ENCODE measurements around the gene DGKG. TPM values are rescaled to one million over a fixed set of nuclear protein-coding genes. Genes with fewer than 3 reads are reported as not detected.

Gene DGKG
- polyA plus RNA-seq, 3 donors: 0.47 to 0.95 (median 0.48) TPM

- DNase-seq: no peak
Observed at GRCh38 chr3:186173224-186173815, 188.7 kb downstream of the DGKG start.

GRCh38 chr3:186172353-186172752, 189.7 kb downstream of the DGKG start:
- DNase-seq: no peak

- DNase-seq: no peak
Observed at GRCh38 chr3:186171521-186171920, 190.5 kb downstream of the DGKG start.

GRCh38 chr3:186170516-186170915, 191.5 kb downstream of the DGKG start:
- no peak for DNase-seq

DNA sequence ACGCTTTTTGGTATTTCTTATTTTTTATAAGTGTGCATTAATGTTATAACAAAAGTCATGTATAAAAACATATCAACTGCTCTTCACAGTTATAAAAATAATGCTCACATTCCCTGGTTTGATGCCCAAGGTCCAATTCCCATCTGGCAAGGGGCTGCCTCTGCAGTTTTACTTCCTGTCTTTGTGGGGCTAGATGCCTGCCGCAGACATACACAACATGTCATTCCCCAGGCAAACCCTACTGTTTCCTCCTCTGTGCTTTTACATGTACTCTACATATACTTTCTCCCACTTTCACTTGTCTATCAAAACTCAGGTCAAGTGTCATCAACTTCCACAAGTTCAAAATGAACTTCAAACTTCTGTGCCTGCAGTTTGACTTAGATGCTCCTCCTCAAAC, 192.7 kb downstream of the DGKG start:
- DNase-seq: no peak

- DNase-seq: no peak
Observed at GRCh38 chr3:186168976-186169375, 193.1 kb downstream of the DGKG start.

- no peak for DNase-seq
Observed at GRCh38 chr3:186167646-186168395, 194.2 kb downstream of the DGKG start.

GRCh38 chr3:186166491-186167288, 195.3 kb downstream of the DGKG start:
- no peak for DNase-seq

DNA sequence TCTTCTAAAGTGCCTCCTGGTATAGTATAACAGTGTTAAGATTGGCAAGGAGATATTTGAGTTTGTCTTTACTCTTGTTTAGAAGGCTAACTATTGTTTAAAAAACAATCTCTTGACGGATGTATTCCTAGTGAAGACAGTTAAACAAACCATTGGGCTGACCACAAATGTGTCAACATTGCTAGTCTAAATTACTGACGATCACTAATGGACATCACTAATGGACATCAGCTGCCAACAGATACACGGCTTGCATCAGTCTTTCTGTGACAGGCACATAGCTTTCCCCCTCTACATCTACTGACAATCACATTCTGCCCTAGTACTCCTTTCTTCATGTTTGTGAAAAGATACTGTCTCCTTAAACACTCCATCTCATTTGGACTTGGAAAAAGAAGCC, 196.0 kb downstream of the DGKG start:
- no peak for DNase-seq

GRCh38 chr3:186165331-186165730, 196.7 kb downstream of the DGKG start:
- no peak for DNase-seq

DNA sequence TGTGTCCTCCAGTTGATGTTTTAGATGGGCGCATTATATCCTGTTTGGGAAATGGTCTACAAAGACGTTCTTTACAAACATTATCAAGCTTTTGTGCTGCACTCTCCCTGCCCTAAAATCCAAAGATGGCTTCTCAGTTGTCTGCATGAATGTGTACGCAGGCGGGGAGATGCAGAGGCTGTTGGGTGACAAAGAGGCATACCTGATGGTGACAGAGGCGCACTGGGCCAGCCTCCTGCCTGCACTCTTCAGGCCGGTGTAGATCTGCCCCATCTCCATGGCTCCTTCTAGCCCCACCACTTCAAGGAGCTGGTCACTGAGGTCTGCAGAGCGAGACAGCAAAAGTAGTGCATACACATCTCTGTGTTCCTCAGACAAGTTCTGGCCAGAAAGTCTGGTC, 197.3 kb downstream of the DGKG start:
- DNase-seq: no peak

- no peak for DNase-seq
Observed at GRCh38 chr3:186162221-186162620, 199.8 kb downstream of the DGKG start.

GRCh38 chr3:186160691-186161243, 201.3 kb downstream of the DGKG start:
- DNase-seq: no peak

- DNase-seq: no peak
Observed at GRCh38 chr3:186154641-186155040, 207.4 kb downstream of the DGKG start.

- no peak for DNase-seq
Observed at GRCh38 chr3:186152889-186153292, 209.1 kb downstream of the DGKG start.

DNA sequence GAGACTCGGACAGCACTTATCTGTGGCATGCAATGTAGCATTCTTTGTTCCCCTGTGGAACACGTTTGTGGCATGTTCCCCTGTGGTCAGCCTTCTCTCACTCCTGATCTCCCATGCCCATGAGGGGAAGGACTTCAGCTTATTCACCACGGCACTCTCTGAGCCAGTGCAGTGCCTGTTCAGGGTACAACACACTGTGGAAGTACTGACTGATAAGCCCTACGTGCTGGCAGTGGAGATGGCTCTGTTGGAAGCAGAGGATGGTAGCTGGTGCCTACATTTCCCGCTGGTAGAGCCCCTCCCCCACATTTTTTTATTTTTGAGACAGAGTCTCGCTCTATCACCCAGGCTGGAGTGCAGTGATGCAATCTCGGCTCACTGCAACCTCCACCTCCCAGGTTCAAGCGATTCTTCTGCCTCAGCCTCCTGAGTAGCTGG, 209.7 kb downstream of the DGKG start:
- no peak for DNase-seq

DNA sequence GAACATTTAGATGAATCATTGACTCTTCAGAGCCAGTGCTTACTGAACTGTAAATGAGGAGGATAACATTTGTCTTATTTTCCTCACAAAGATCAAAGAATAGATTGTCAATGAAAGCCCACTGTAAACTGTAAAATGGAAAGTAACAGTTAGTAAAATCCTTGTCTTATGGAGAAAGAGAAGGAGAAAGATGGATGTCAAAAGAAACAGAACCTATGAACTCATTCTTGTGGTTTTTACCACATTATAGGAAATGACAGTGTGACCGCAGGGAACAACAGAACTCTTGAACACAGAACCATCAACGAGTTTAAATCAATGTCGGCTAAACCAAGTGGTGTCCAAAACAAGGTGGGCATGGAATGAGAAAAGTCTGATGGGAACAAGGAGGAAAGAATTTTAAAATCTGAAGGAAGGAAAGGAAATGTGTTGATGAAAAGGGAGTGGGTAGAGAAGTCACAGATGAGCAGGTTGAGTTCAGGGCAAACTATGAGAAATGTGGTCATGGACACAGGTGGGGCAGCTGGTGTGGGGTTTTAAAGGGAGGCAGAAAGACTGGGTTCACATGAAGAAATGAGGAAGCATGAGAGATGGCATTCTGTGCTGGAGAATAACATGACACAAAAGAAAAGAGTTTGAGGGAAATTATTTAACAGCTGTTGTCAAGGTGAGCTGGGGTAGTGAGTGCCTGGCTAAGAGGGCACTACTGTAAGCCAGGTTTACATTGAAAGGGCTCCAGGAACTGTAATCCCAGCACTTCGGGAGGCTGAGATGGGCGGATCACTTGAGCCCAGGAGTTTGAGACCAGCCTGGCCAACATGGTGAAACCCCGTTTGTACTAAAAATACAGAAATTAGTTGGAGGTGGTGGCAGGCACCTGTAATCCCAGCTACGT, 210.7 kb downstream of the DGKG start:
- no peak for DNase-seq

GRCh38 chr3:186150041-186150830, 211.8 kb downstream of the DGKG start:
- no peak for DNase-seq

GRCh38 chr3:186149319-186149960, 212.6 kb downstream of the DGKG start:
- no peak for DNase-seq

- no peak for DNase-seq
Observed at GRCh38 chr3:186144257-186144656, 217.8 kb downstream of the DGKG start.

Data from renal pelvis (tissue), 4 donors.